GM12891 (cell line): Measurements from ENCODE around the gene RCC2.
"Not testable (repeated sequence)": the region's sequence is repeated elsewhere in the genome, so short reads cannot be mapped to it uniquely, and the experiment has no call there.

Experiments
- PAX5 ChIP-seq: IDR thresholded peaks from 2 replicates; pipeline ENCODE4 v1.6.1; 2011; ENCODE audit warnings: low read length, moderate library complexity, mild to moderate bottlenecking; ENCODE audit not compliant: insufficient read depth, severe bottlenecking
- POLR2A ChIP-seq: IDR thresholded peaks from 2 replicates; pipeline ENCODE4 v1.6.1; 2011; ENCODE audit warnings: low read depth, low read length, control low read depth
- POLR2AphosphoS5 ChIP-seq: IDR thresholded peaks from 2 replicates; pipeline ENCODE4 v1.6.1; 2011; ENCODE audit warnings: low read depth, low read length, control low read depth
- TAF1 ChIP-seq: IDR thresholded peaks from 2 replicates; pipeline ENCODE4 v1.6.1; 2011; ENCODE audit warnings: low read depth, low read length, control low read depth

DNA sequence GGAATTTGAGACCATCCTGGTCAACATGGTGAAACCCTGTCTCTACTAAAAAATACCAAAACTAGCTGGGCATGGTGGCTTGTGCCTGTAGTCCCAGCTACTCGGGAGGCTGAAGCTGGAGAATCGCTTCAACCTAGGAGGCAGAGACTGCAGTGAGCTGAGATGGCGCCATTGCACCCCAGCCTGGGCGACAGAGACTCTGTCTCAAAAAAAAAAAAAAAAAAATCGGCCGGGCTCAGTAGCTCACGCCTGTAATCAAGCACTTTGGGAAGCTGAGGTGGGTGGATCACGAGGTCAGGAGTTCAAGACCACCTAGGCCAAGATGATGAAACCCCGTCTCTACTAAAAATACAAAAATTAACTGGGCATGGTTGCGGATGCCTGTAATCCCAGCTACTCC is 12.7 kb upstream of the RCC2 start:
- TF ChIP-seq POLR2A, PAX5, TAF1, POLR2AphosphoS5: not testable (repeated sequence)
